ENCODE results near the gene FKBP9. TPM values are rescaled to one million over a fixed set of nuclear protein-coding genes. Genes with fewer than 3 reads are reported as not detected.
A peak's percentile ranks its signal among the peaks of the same experiment; 100 is the strongest.
"Not testable (repeated sequence)": the region's sequence is repeated elsewhere in the genome, so short reads cannot be mapped to it uniquely, and the experiment has no call there.

The FKBP9 gene
- polyA plus RNA-seq, 1 donor (not counting 4 experiments of a cell fraction or from before 2014, with no cell fraction given) = 92.2 TPM

- H3K27me3 ChIP-seq (ENCODE audit: control insufficient read depth, extremely low read depth, insufficient read depth, low read length) = no peaks in the 10 kb centered on the region
- peaks cover 4% of the 10 kb centered on the region for H3K9me3 ChIP-seq (ENCODE audit: control insufficient read depth, low read depth, low read length)
- H3K4me1 ChIP-seq (ENCODE audit: control insufficient read depth, extremely low read depth, insufficient read depth, low read length) = peaks cover 3% of the 10 kb centered on the region
- dilution Hi-C loops (cut with MboI; ENCODE audit: extremely low pct_ligation_motif_present, low sequenced_read_pairs) = no loop called here
- peaks cover 5% of the 10 kb centered on the region for H3K79me2 ChIP-seq (ENCODE audit: control insufficient read depth, insufficient read depth, low read length)
- H3K9ac ChIP-seq (ENCODE audit: control insufficient read depth, extremely low read depth, insufficient read depth, low read length) = no peak overlapping the region
- H3K4me3 ChIP-seq (ENCODE audit: control insufficient read depth in 2 of 3, extremely low read depth in 1 of 3, insufficient read depth in 2 of 3, low read depth in 1 of 3, low read length in 3 of 3) = no peak overlapping the region
- no peak overlapping the region for H2AFZ ChIP-seq (ENCODE audit: control insufficient read depth, low read length)
- no peaks in the 10 kb centered on the region for H3K36me3 ChIP-seq (ENCODE audit: control insufficient read depth in 2 of 2, extremely low read depth in 1 of 2, insufficient read depth in 2 of 2, low read length in 2 of 2)
- TF ChIP-seq CTCF (optimal IDR thresholded peaks at IDR 0.05 in 1 of 3, IDR thresholded peaks at IDR 0.05 in 1 of 3, conservative IDR thresholded peaks at IDR 0.05 in 1 of 3; ENCODE audit: extremely low read depth in 1 of 3, insufficient read depth in 2 of 3, low read length in 3 of 3) (no peak), EZH2 (IDR thresholded peaks at IDR 0.05; ENCODE audit: low read length) (no peak)
- H4K20me1 ChIP-seq (ENCODE audit: control insufficient read depth, extremely low read depth, insufficient read depth, low read length) = no peaks in the 10 kb centered on the region
- DNase-seq (ENCODE audit: low read depth, low spot score) (no peak), FAIRE-seq (no peak)
- H3K4me2 ChIP-seq (ENCODE audit: control insufficient read depth, extremely low read depth, insufficient read depth, low read depth, low read length) = no peak overlapping the region
- no peaks in the 10 kb centered on the region for H3K9me1 ChIP-seq (ENCODE audit: control insufficient read depth, extremely low read depth, insufficient read depth, low read length)
- H3K27ac ChIP-seq (ENCODE audit: control insufficient read depth, insufficient read depth, low read length) = no peak overlapping the region
These were observed 4.4 kb upstream of the FKBP9 start for GRCh38 chr7:32952876-32953275.

- Histone ChIP-seq H3K9ac (ENCODE audit: control insufficient read depth, extremely low read depth, insufficient read depth, low read length) (peak overlapping the region; percentile 81), H3K27me3 (ENCODE audit: control insufficient read depth, extremely low read depth, insufficient read depth, low read length) (no peaks in the 10 kb centered on the region), H3K4me2 (ENCODE audit: control insufficient read depth, extremely low read depth, insufficient read depth, low read depth, low read length) (peak overlapping the region; percentile 98), H2AFZ (ENCODE audit: control insufficient read depth, low read length) (peak overlapping the region; percentile 40), H3K79me2 (ENCODE audit: control insufficient read depth, insufficient read depth, low read length) (peaks cover 25% of the 10 kb centered on the region), H3K9me3 (ENCODE audit: control insufficient read depth, low read depth, low read length) (no peaks in the 10 kb centered on the region), H3K9me1 (ENCODE audit: control insufficient read depth, extremely low read depth, insufficient read depth, low read length) (peaks cover 3% of the 10 kb centered on the region), H3K4me3 (ENCODE audit: control insufficient read depth in 2 of 3, extremely low read depth in 1 of 3, insufficient read depth in 2 of 3, low read depth in 1 of 3, low read length in 3 of 3) (peak overlapping the region; percentile 71 to 84 (median 72)), H3K4me1 (ENCODE audit: control insufficient read depth, extremely low read depth, insufficient read depth, low read length) (peaks cover 13% of the 10 kb centered on the region), H4K20me1 (ENCODE audit: control insufficient read depth, extremely low read depth, insufficient read depth, low read length) (no peaks in the 10 kb centered on the region), H3K27ac (ENCODE audit: control insufficient read depth, insufficient read depth, low read length) (peak overlapping the region; percentile 91), H3K36me3 (ENCODE audit: control insufficient read depth in 2 of 2, extremely low read depth in 1 of 2, insufficient read depth in 2 of 2, low read length in 2 of 2) (no peaks in the 10 kb centered on the region)
- DNase-seq (ENCODE audit: low read depth, low spot score) (no peak), FAIRE-seq (no peak)
- dilution Hi-C loops (cut with MboI; ENCODE audit: extremely low pct_ligation_motif_present, low sequenced_read_pairs) = no loop called here
- TF ChIP-seq EZH2 (IDR thresholded peaks at IDR 0.05; ENCODE audit: low read length) (no peak), CTCF (optimal IDR thresholded peaks at IDR 0.05 in 1 of 3, IDR thresholded peaks at IDR 0.05 in 1 of 3, conservative IDR thresholded peaks at IDR 0.05 in 1 of 3; ENCODE audit: extremely low read depth in 1 of 3, insufficient read depth in 2 of 3, low read length in 3 of 3) (no peak)
These were observed 1.1 kb downstream of the FKBP9 start for GRCh38 chr7:32958046-32959025.

GRCh38 chr7:32963880-32964301 is 6.7 kb downstream of the FKBP9 start:
- H3K9ac ChIP-seq (ENCODE audit: control insufficient read depth, extremely low read depth, insufficient read depth, low read length); H3K27me3 ChIP-seq (ENCODE audit: control insufficient read depth, extremely low read depth, insufficient read depth, low read length); DNase-seq (ENCODE audit: low read depth, low spot score); H3K36me3 ChIP-seq (ENCODE audit: control insufficient read depth in 2 of 2, extremely low read depth in 1 of 2, insufficient read depth in 2 of 2, low read length in 2 of 2); H3K9me3 ChIP-seq (ENCODE audit: control insufficient read depth, low read depth, low read length); H4K20me1 ChIP-seq (ENCODE audit: control insufficient read depth, extremely low read depth, insufficient read depth, low read length); FAIRE-seq; H3K4me3 ChIP-seq (ENCODE audit: control insufficient read depth in 2 of 3, extremely low read depth in 1 of 3, insufficient read depth in 2 of 3, low read depth in 1 of 3, low read length in 3 of 3); H3K9me1 ChIP-seq (ENCODE audit: control insufficient read depth, extremely low read depth, insufficient read depth, low read length); H3K4me2 ChIP-seq (ENCODE audit: control insufficient read depth, extremely low read depth, insufficient read depth, low read depth, low read length); dilution Hi-C loops (cut with MboI; ENCODE audit: extremely low pct_ligation_motif_present, low sequenced_read_pairs); H2AFZ ChIP-seq (ENCODE audit: control insufficient read depth, low read length); H3K27ac ChIP-seq (ENCODE audit: control insufficient read depth, insufficient read depth, low read length): not testable (repeated sequence)
- peaks cover 15% of the 10 kb centered on the region for H3K79me2 ChIP-seq (ENCODE audit: control insufficient read depth, insufficient read depth, low read length)
- H3K4me1 ChIP-seq (ENCODE audit: control insufficient read depth, extremely low read depth, insufficient read depth, low read length) = peaks cover 11% of the 10 kb centered on the region

Data from keratinocyte (primary cell).